Activated T-cell treated with anti-CD3 and anti-CD28 coated beads, Interleukin-2, amount 50 U/mL, for 24 hours (primary cell): ENCODE data around the gene C16orf74.

ENCODE experiments used
- DNase-seq: peaks from one replicate; pipeline ENCODE4 v3.0.0-alpha.2; 2020
- H3K27ac Mint-ChIP-seq: 2 replicates; pipeline ENCODE4 v1.8.0; 2020; ENCODE audit warnings: mild to moderate bottlenecking, mixed read lengths
- H3K27me3 Mint-ChIP-seq: 2 replicates; pipeline ENCODE4 v1.8.0; 2020; ENCODE audit warnings: mixed read lengths
- H3K36me3 Mint-ChIP-seq: 2 replicates; pipeline ENCODE4 v1.8.0; 2020; ENCODE audit warnings: low read depth, mixed read lengths
- H3K4me1 Mint-ChIP-seq: 2 replicates; pipeline ENCODE4 v1.8.0; 2020; ENCODE audit warnings: low read depth, mixed read lengths
- H3K4me3 Mint-ChIP-seq: 2 replicates; pipeline ENCODE4 v1.8.0; 2020; ENCODE audit warnings: mild to moderate bottlenecking, moderate library complexity, mixed read lengths
- H3K9me3 Mint-ChIP-seq: 2 replicates; pipeline ENCODE4 v1.8.0; 2020; ENCODE audit warnings: mixed read lengths

Gene C16orf74

GRCh38 chr16:85762970-85763369 lies 12.1 kb upstream of the C16orf74 start:
- H3K36me3 Mint-ChIP-seq: no peaks in the 10 kb centered on the region
- H3K27ac Mint-ChIP-seq: no peak overlapping the region
- H3K4me1 Mint-ChIP-seq: peaks cover 7% of the 10 kb centered on the region
- H3K4me3 Mint-ChIP-seq: no peak overlapping the region
- peaks cover 29% of the 10 kb centered on the region for H3K27me3 Mint-ChIP-seq
- DNase-seq: no peak
- no peaks in the 10 kb centered on the region for H3K9me3 Mint-ChIP-seq

GRCh38 chr16:85761861-85762260 lies 11.0 kb upstream of the C16orf74 start:
- Mint-ChIP-seq H3K4me1 (peaks cover 14% of the 10 kb centered on the region), H3K27ac (no peak overlapping the region)

DNA sequence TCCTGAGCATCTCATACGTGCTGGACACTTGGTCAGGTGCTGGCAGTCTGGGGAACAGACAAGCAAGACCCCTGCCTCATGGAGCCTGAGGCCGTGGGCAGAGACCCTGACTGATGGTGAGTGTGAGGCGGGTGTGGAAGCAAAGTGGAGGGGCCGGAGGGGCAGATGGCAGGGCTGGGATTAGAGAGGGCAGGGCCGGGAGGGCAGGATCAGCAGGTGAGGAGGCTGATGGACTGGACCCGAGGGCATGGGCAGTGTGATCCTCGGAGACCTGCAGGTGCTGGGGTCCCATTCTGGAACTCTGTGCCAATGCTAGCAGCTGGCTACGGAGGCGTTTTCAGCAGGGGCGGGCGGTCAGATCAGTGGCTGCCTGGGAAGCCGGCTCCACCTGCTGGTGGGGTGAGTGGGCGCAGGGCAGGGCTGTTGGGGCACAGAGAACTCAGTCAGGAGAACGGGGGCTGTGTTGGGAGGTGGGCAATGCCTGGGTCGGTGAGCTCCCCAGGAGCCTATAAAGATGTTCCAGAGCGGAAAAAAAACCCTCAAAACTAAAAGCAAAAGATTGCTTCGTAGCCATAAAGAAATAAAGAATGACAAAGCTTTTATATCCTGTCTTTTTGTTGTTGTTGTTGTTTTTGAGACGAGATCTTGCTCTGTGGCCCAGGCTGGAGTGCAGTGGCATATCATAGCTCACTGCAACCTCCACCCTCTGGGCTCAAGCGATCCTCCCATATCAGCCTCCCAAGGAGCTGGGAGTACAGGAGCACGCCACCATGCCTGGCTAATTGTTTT lies 8.9 kb upstream of the C16orf74 start:
- Mint-ChIP-seq H3K9me3 (no peaks in the 10 kb centered on the region), H3K4me3 (no peak overlapping the region), H3K27me3 (peaks cover 34% of the 10 kb centered on the region), H3K36me3 (no peaks in the 10 kb centered on the region), H3K27ac (no peak overlapping the region), H3K4me1 (peaks cover 23% of the 10 kb centered on the region)
- peak; percentile 44 for DNase-seq

More at GRCh38 chr16:85761861-85762260, 11.0 kb upstream of the C16orf74 start:
- H3K4me3 Mint-ChIP-seq: no peak overlapping the region
- no peaks in the 10 kb centered on the region for H3K9me3 Mint-ChIP-seq
- no peaks in the 10 kb centered on the region for H3K36me3 Mint-ChIP-seq
- no peak for DNase-seq
- peaks cover 30% of the 10 kb centered on the region for H3K27me3 Mint-ChIP-seq

GRCh38 chr16:85759136-85759535 lies 8.2 kb upstream of the C16orf74 start:
- H3K4me1 Mint-ChIP-seq: peaks cover 23% of the 10 kb centered on the region
- peaks cover 39% of the 10 kb centered on the region for H3K27me3 Mint-ChIP-seq
- H3K36me3 Mint-ChIP-seq: no peaks in the 10 kb centered on the region
- DNase-seq: no peak
- H3K9me3 Mint-ChIP-seq: no peaks in the 10 kb centered on the region
- no peak overlapping the region for H3K4me3 Mint-ChIP-seq
- no peak overlapping the region for H3K27ac Mint-ChIP-seq

DNA sequence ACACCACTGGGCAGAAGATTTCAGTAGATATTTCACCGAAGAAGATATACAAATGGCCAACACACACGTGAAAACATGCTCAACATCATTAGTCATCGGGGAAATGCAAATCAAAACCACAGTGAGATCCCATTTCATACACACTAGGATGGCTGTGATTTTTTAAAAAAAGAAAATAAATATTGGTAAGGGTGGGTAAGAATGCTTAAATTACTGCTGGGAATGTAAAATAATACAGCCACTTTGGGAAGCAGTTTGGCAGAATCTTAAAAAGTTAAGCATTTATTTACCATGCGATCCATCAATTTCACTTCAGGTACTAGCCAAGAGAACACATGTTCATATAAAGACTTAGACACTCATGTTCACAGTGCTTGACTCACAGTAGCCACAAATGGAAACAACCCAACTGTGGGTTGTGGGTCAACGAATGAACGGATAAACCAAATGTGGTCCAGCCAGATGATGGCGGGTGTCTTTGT lies 6.5 kb upstream of the C16orf74 start:
- no peaks in the 10 kb centered on the region for H3K9me3 Mint-ChIP-seq
- no peak overlapping the region for H3K27ac Mint-ChIP-seq
- DNase-seq: no peak
- H3K4me1 Mint-ChIP-seq: peaks cover 23% of the 10 kb centered on the region
- H3K27me3 Mint-ChIP-seq: peaks cover 55% of the 10 kb centered on the region
- H3K4me3 Mint-ChIP-seq: no peak overlapping the region
- no peaks in the 10 kb centered on the region for H3K36me3 Mint-ChIP-seq

DNA sequence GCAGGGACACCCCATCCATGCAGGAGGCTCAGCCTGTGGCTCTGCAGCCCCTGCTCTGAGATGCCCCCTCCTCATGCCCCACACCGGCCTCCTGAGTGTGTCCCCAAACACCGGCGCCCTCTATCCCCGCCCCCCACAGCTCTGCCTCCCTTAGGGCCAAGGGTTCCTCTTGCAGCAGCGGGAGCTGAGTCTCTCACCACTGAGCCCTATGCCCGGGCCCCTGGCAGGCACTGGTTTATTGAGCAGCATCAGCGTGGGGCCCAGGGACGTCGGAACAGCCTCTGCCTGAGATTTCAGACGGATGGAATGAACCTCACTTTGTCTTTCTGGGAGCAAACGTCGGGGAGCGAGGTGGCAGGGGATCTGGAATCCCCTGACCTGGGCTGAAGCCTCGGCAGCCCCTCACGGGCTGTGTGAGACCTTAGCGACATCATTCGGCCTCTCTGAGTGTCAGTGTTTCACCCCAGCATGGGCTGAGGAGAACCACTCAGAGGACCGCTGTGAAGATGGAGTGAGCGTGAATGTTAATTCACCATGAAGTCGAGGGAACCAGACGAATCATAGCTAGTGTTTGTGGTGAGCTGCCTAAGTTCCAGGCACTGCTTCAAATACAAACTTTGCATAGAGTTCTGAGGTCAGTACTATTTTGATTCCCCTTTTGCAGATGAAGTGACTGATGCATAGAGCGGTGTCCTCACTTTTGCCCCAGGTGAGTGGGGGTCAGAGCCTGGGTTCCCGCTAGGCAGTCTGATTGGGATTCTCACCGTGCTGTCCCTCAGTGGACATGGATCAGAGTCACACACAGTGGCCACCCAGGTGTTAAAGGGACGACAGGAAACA lies 5.3 kb upstream of the C16orf74 start:
- no peak overlapping the region for H3K4me3 Mint-ChIP-seq
- H3K4me1 Mint-ChIP-seq: peaks cover 28% of the 10 kb centered on the region

DNA sequence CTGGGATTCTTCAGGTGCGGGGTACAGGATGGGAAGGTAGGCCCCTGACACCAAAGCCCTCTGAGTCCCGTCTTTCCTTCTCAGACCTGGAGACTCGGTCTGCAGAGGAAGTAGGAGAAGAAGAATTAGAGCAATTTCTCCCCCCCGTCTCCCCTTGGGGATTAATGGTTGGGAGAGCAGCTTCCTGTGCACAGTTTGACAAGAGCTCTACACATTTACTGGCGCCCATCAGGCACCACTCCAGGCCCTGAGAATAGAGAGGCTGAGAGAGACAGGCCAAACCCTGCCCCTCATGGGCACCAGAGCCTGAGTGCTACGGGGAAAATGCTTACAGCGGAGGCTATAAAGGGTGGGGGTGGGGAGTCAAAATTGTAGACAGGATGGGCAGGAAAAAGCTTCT lies 3.5 kb upstream of the C16orf74 start:
- Mint-ChIP-seq H3K4me3 (no peak overlapping the region), H3K27ac (no peak overlapping the region), H3K4me1 (peaks cover 32% of the 10 kb centered on the region)

More for the DNA sequence above, 5.3 kb upstream of the C16orf74 start:
- Mint-ChIP-seq H3K9me3 (no peaks in the 10 kb centered on the region), H3K36me3 (no peaks in the 10 kb centered on the region), H3K27ac (no peak overlapping the region), H3K27me3 (peaks cover 60% of the 10 kb centered on the region)
- DNase-seq: no peak

GRCh38 chr16:85753976-85754375 lies 3.1 kb upstream of the C16orf74 start:
- peaks cover 54% of the 10 kb centered on the region for H3K27me3 Mint-ChIP-seq
- H3K27ac Mint-ChIP-seq: no peak overlapping the region
- no peaks in the 10 kb centered on the region for H3K36me3 Mint-ChIP-seq
- H3K4me3 Mint-ChIP-seq: no peak overlapping the region
- no peak for DNase-seq
- H3K4me1 Mint-ChIP-seq: peaks cover 29% of the 10 kb centered on the region
- no peaks in the 10 kb centered on the region for H3K9me3 Mint-ChIP-seq

More for the DNA sequence above, 3.5 kb upstream of the C16orf74 start:
- peaks cover 58% of the 10 kb centered on the region for H3K27me3 Mint-ChIP-seq
- no peak for DNase-seq
- no peaks in the 10 kb centered on the region for H3K9me3 Mint-ChIP-seq
- no peaks in the 10 kb centered on the region for H3K36me3 Mint-ChIP-seq

- Mint-ChIP-seq H3K4me1 (peaks cover 25% of the 10 kb centered on the region), H3K27me3 (peaks cover 52% of the 10 kb centered on the region), H3K9me3 (no peaks in the 10 kb centered on the region), H3K27ac (no peak overlapping the region), H3K36me3 (no peaks in the 10 kb centered on the region), H3K4me3 (no peak overlapping the region)
- no peak for DNase-seq
Observed at GRCh38 chr16:85753559-85753958, 2.7 kb upstream of the C16orf74 start.

DNA sequence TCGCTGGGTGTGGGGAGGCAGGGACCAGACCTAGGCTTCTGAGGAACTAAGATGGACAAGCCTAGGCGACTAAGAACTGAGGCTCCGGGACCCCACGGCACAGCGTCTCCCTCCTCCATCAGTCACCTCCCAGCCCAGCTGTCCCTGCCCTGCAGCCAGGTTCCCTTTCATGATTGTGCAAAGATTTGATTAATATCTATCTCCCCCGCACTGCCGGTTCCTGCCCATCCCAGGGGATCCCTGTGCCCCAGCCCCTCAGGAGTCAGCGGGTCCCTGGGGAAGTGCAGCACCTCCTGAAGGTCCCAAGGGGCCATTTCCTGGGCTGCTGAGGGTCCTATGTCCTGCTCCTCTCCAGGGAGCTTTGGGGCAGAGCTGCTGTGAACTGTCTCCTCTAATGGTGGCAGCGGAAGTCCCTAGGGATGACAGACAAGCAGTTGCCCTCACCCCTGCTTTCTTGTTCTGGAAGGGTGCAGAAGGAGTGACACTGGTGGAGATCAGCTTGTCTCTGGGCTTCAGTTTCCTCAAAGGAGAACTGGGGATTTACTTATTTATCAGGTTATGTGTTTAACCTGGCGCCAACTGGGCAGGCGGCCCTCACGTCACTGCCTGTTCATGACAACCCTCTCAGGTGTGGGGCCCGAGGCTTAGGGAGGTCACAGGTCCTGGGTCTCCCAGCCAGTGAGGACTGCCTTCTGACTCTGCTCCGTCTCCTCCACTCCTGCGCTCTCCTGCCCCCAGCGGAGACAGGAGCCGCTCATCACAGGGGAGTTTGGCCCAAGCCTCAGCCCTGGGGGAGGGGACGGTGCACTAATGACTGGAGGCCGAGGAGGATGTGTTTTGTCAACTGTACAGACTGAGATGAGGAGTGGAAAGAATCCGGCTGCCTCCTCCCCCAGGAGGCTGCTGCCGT lies 1.9 kb upstream of the C16orf74 start:
- no peak for DNase-seq
- no peaks in the 10 kb centered on the region for H3K9me3 Mint-ChIP-seq
- H3K4me3 Mint-ChIP-seq: no peak overlapping the region
- H3K27me3 Mint-ChIP-seq: peaks cover 52% of the 10 kb centered on the region
- peaks cover 25% of the 10 kb centered on the region for H3K4me1 Mint-ChIP-seq
- H3K36me3 Mint-ChIP-seq: no peaks in the 10 kb centered on the region
- H3K27ac Mint-ChIP-seq: no peak overlapping the region

DNA sequence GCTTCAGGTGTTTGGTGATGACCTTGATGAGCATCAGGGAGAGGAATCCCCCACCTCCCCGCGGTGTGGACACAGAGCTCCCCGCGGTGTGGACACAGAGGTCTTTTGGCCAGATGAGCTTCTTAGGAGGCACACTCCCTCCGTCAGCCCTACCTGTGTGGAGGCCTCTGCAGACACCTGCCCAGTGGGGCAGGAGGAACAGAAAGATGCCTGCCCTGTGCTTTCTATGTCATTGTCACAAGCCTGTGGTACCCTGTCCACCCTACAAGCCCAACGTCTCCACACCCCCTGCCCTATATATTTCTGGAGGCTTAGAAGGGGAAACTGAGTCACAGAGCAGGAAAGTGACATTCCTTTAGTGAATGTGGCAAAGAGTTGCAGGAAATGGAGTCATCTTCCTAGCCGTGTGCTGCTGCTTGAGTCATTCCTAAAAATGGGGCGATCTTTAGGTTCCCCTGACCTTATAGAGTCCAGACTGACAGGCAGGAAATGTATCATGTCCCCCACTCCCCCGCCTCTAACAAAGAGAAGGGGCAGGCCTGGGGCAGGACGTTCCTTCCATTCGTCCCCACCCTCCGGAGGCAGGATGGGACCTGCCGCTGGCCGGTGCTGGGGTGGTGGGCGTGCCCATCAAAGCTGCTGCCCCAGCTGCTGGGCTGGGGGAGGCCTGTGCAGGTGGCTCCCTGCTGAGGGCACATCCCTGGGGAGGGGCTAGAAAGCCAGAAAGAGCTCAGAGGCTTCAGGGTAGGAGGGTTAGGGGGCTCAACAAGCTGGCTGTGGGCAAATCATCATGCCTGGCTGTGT lies 1.0 kb upstream of the C16orf74 start:
- Mint-ChIP-seq H3K4me3 (peak overlapping the region; percentile 10), H3K36me3 (no peaks in the 10 kb centered on the region), H3K27ac (no peak overlapping the region), H3K27me3 (peaks cover 52% of the 10 kb centered on the region), H3K9me3 (no peaks in the 10 kb centered on the region), H3K4me1 (peaks cover 23% of the 10 kb centered on the region)
- no peak for DNase-seq

DNA sequence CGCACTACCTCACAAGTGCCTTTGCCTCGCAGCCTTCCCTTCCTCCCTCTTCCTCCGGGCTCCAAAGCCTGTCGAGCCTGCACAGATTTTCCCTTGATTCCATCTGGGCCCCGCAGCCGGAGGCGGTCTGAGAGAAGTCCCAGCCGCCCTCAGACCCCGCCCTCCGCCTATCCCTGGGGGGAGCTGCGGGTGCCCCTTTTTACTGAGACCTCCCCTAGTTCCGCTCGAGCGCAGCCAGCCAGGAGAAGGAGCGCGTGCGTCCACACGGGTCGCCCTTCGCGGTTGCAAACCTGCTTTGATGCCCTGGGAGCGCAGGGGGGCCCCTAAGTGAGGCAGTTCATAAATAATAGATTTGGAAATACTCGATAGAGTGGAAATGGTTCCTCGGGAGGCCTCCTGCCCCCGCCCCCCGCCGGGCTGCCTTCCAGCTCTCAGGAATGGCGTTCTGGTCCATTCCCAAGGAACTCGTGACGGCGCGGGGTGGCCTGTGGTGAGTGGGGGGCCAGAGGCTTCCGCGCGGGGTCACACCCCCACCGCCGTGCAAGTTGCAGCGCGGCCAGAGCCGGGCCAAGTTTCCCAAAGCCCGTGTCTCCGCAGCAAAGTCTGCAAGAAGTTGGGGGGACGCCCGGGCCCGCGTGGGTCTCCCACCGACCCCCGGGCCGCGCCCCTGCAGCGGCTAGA lies 610 bp downstream of the C16orf74 start:
- peak overlapping the region; percentile 77 for H3K4me3 Mint-ChIP-seq
- H3K36me3 Mint-ChIP-seq: no peaks in the 10 kb centered on the region
- peak; percentile 50 for DNase-seq
- H3K4me1 Mint-ChIP-seq: peaks cover 16% of the 10 kb centered on the region
- no peaks in the 10 kb centered on the region for H3K9me3 Mint-ChIP-seq
- peaks cover 48% of the 10 kb centered on the region for H3K27me3 Mint-ChIP-seq
- H3K27ac Mint-ChIP-seq: no peak overlapping the region

DNA sequence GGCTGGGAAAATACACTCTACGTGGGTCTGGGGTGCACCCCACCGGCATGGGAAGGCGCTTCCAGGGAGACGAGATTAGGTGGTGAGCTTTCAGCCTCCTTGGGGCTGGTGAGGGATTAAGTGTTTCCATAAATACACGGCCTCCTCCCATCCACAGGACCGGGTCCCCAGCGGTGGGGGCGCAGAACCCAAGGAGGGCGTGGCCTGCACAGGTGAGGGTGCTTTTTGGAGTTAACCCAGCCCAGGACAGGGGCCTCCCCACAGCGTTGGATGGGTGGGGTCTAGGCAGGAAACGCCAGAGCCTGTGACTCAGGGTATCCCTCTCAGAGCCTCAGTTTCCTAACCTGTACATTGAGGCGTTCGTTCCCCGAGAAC lies 1.1 kb downstream of the C16orf74 start:
- Mint-ChIP-seq H3K27me3 (peaks cover 48% of the 10 kb centered on the region), H3K4me1 (peaks cover 16% of the 10 kb centered on the region), H3K4me3 (peak overlapping the region; percentile 77), H3K27ac (no peak overlapping the region), H3K9me3 (no peaks in the 10 kb centered on the region), H3K36me3 (no peaks in the 10 kb centered on the region)
- DNase-seq: no peak
